ENCODE results near the gene GLIPR1L1.

- TF ChIP-seq CTCF (IDR thresholded peaks at IDR 0.05 in 4 of 5, conservative IDR thresholded peaks at IDR 0.05 in 1 of 5) (no peak), POLR2A (IDR thresholded peaks at IDR 0.05) (no peak)
Measured at GRCh38 chr12:75294336-75294735, 40.1 kb upstream of the GLIPR1L1 start.
